Activated B cell treated with CpG ODN at 0.5 μM for 24 hours (primary cell): Measurements from ENCODE around the gene ANKDD1A. TPM values are rescaled to one million over a fixed set of nuclear protein-coding genes. Genes with fewer than 3 reads are reported as not detected.

Experiments used
- ATAC-seq: fragments of 200-7000 bp; cut with Tn5 transposase; one replicate; pipeline ENCODE4 v1.10.0; 2021; ENCODE audit warnings: low read depth, mild to moderate bottlenecking, moderate library complexity
- CTCF ChIA-PET: fragments of 350-600 bp; sonication (Branson Sonifier 250); formaldehyde crosslinking; loops from one replicate; lab custom pipeline; 2021; ENCODE audit warnings: antibody characterized with exemption; lab: Charles Lee
- POLR2A ChIA-PET: fragments of 350-600 bp; sonication (Branson Sonifier 250); formaldehyde crosslinking; loops from one replicate; lab custom pipeline; 2021; ENCODE audit warnings: antibody characterized with exemption; lab: Charles Lee
- DNase-seq: peaks from one replicate; pipeline ENCODE4 v3.0.0; 2022
- H3K27ac Mint-ChIP-seq: one replicate; pipeline ENCODE4 v1.8.0; 2020; ENCODE audit warnings: mixed read lengths
- H3K27me3 Mint-ChIP-seq: one replicate; pipeline ENCODE4 v1.8.0; 2021; ENCODE audit warnings: mixed read lengths
- H3K36me3 Mint-ChIP-seq: one replicate; pipeline ENCODE4 v1.8.0; 2021; ENCODE audit warnings: low read depth, mixed read lengths
- H3K4me1 Mint-ChIP-seq: one replicate; pipeline ENCODE4 v1.8.0; 2021; ENCODE audit warnings: mixed read lengths
- H3K4me3 Mint-ChIP-seq: one replicate; pipeline ENCODE4 v1.8.0; 2020; ENCODE audit warnings: mild to moderate bottlenecking, mixed read lengths
- H3K9me3 Mint-ChIP-seq: one replicate; pipeline ENCODE4 v1.8.0; 2020; ENCODE audit warnings: mixed read lengths
- intact Hi-C: fragments of 100-400 bp; cut with micrococcal nuclease; formaldehyde crosslinking; loops from one replicate; pipeline ENCODE4 v1.15.1; 2024
- total RNA-seq: library from RNA; stranded (reverse); gene quantifications from 2 replicates; pipeline ENCODE4 v1.2.3, GENCODE V29; 2022
- TF ChIP-seq, protein P1 (sequence below): fragments of 200-600 bp; IDR thresholded peaks from one replicate; pipeline ENCODE4 v1.8.0; 2022; ENCODE audit warnings: antibody characterized with exemption, mild to moderate bottlenecking

Gene ANKDD1A
- total RNA-seq, 1 donor from 2014 or later, result 3.9 TPM

GRCh38 chr15:64923546-64923945, 11.8 kb downstream of the ANKDD1A start:
- CTCF ChIA-PET, result no interaction called here
- H3K27ac Mint-ChIP-seq, result no peak overlapping the region

DNA sequence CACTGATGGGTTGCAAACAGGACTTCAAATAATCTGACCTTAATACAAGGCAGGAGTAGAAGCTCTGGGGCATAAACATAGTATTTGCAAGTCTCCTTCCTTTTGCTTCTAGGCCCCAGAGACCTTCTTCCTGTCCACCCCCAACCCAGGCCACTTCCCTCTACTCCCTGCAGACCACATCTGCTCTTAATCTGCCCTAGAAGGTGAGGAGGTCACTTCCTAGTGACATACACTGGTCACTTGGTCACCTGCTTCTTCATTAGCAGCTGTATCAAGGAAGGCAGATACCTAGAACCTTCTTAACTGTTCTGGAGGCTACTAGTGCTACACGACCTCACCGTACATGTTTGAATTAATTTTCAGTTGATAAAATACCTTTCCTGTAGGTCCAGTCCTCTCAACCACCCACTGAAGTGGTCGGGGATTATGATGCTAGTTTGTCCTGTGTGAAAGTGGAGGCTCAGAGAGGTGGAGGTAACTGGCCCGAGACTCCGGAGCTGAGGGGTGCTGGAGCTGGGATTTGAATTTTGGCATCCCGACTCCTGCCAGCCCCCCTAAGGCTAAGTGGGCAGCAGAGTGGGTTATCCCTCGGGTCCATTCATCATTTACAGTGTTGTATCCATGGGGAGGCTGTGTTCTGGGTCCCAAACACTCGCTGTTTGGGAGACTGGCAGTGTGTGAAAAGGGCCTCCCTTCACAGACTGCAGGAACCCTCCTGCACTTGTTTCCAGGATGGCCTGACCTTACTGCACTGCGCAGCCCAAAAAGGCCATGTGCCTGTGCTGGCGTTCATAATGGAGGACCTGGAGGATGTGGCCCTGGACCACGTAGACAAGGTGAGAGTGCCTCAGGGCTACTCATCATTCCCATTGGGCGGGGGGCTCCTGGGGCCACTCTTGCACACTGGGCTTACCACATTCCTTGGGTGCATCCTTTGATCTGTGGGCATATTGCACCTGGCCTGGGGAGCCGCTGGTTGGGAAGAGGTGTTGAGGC, 13.9 kb downstream of the ANKDD1A start:
- no peak overlapping the region for H3K27ac Mint-ChIP-seq
- H3K9me3 Mint-ChIP-seq, result no peaks in the 10 kb centered on the region
- ChIA-PET CTCF (no interaction called here), POLR2A (no interaction called here)
- H3K4me3 Mint-ChIP-seq, result no peak overlapping the region
- intact Hi-C loops, result no loop called here
- DNase-seq (no peak), ATAC-seq (no peak)
- H3K4me1 Mint-ChIP-seq, result peaks cover 12% of the 10 kb centered on the region
- no peaks in the 10 kb centered on the region for H3K27me3 Mint-ChIP-seq
- H3K36me3 Mint-ChIP-seq, result no peaks in the 10 kb centered on the region
- TF ChIP-seq, protein P1, sequence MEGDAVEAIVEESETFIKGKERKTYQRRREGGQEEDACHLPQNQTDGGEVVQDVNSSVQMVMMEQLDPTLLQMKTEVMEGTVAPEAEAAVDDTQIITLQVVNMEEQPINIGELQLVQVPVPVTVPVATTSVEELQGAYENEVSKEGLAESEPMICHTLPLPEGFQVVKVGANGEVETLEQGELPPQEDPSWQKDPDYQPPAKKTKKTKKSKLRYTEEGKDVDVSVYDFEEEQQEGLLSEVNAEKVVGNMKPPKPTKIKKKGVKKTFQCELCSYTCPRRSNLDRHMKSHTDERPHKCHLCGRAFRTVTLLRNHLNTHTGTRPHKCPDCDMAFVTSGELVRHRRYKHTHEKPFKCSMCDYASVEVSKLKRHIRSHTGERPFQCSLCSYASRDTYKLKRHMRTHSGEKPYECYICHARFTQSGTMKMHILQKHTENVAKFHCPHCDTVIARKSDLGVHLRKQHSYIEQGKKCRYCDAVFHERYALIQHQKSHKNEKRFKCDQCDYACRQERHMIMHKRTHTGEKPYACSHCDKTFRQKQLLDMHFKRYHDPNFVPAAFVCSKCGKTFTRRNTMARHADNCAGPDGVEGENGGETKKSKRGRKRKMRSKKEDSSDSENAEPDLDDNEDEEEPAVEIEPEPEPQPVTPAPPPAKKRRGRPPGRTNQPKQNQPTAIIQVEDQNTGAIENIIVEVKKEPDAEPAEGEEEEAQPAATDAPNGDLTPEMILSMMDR, result no peak

More at GRCh38 chr15:64923546-64923945, 11.8 kb downstream of the ANKDD1A start:
- Mint-ChIP-seq H3K9me3 (no peaks in the 10 kb centered on the region), H3K4me1 (peaks cover 6% of the 10 kb centered on the region), H3K27me3 (no peaks in the 10 kb centered on the region), H3K4me3 (no peak overlapping the region), H3K36me3 (no peaks in the 10 kb centered on the region)
- ATAC-seq, result no peak
- TF ChIP-seq, protein P1, result no peak
- DNase-seq, result no peak
- POLR2A ChIA-PET, result no interaction called here
- intact Hi-C loops, result no loop called here

DNA sequence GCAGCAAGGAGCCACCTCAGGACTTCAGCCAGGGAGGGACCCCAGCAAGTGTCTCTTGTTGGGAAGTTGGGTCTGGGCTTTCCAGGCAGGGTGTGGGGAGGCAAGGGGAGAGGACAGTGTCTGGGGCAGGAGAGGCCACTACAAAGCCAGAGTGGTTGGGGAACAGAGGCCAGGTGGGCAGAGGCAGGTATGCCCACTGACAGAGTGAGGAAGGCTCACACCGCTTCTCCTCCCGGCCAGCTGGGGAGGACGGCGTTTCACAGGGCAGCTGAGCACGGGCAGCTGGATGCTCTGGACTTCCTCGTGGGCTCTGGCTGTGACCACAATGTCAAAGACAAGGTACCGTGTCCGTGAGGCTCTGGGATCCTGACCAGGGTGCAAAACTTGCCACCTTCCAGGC, 15.0 kb downstream of the ANKDD1A start:
- Mint-ChIP-seq H3K9me3 (no peaks in the 10 kb centered on the region), H3K36me3 (no peaks in the 10 kb centered on the region), H3K4me1 (peaks cover 12% of the 10 kb centered on the region), H3K27ac (no peak overlapping the region), H3K27me3 (no peaks in the 10 kb centered on the region), H3K4me3 (no peak overlapping the region)
- ChIA-PET POLR2A (no interaction called here), CTCF (no interaction called here)
- intact Hi-C loops, result no loop called here
- TF ChIP-seq, protein P1, result no peak
- DNase-seq, result no peak
- ATAC-seq, result no peak

DNA sequence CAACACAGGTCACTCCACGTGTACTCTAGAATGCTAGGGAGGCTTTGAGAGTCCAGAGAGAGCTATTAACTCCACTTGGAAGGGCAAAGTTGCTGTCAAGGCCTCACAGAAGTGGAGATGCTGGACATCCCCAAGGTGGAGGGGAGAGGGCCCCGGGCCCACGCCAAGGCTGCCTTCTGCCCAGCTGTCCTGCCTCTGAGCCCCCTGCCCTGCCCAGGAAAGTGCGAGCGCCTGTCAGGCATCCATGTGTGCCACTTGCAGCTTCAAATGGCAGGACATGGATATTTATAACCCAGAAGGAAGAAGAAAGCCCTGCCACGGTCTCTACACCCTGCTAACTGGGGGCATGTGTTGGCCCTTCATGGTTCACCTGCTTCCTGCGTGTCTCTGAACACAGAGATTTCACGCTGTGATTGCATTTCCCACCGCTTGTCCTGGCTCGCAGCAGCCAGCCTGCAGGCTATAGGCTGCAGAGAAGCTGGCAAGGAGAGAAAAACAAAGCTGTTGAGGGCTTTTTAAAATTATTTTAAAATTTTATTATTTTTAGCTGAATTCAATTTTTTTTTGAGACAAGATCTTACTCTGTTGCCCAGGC, 17.0 kb downstream of the ANKDD1A start:
- no peaks in the 10 kb centered on the region for H3K9me3 Mint-ChIP-seq
- no peaks in the 10 kb centered on the region for H3K36me3 Mint-ChIP-seq
- DNase-seq (no peak), ATAC-seq (no peak)
- ChIA-PET CTCF (no interaction called here), POLR2A (no interaction called here)
- TF ChIP-seq, protein P1, result no peak
- intact Hi-C loops, result no loop called here
- peaks cover 12% of the 10 kb centered on the region for H3K4me1 Mint-ChIP-seq
- H3K27ac Mint-ChIP-seq, result no peak overlapping the region
- no peak overlapping the region for H3K4me3 Mint-ChIP-seq
- no peaks in the 10 kb centered on the region for H3K27me3 Mint-ChIP-seq

- no peak for ATAC-seq
Observed at GRCh38 chr15:64930019-64930652, 18.4 kb downstream of the ANKDD1A start.

More at GRCh38 chr15:64930019-64930652, 18.4 kb downstream of the ANKDD1A start:
- Mint-ChIP-seq H3K27ac (no peak overlapping the region), H3K36me3 (no peaks in the 10 kb centered on the region), H3K4me3 (no peak overlapping the region), H3K9me3 (no peaks in the 10 kb centered on the region), H3K27me3 (no peaks in the 10 kb centered on the region), H3K4me1 (peaks cover 12% of the 10 kb centered on the region)
- TF ChIP-seq, protein P1, result no peak
- ChIA-PET CTCF (no interaction called here), POLR2A (no interaction called here)
- intact Hi-C loops, result no loop called here
- DNase-seq, result no peak
